Liver (tissue), 9 donors: ENCODE measurements around the gene MSI2. TPM values are rescaled to one million over a fixed set of nuclear protein-coding genes. Genes with fewer than 3 reads are reported as not detected.

Experiments used
- DNase-seq: peaks from one replicate; pipeline ENCODE4 v3.0.0-alpha.2; 2017; ENCODE audit warnings: low spot score
- H3K27ac ChIP-seq, 2 donors: one replicate each; pipeline ENCODE4 v1.7.0; 2013; ENCODE audit warnings: inconsistent platforms in 2 of 2, low read length in 2 of 2, control low read depth in 1 of 2, low read depth in 1 of 2, mild to moderate bottlenecking in 1 of 2
- H3K27me3 ChIP-seq, 4 donors: one replicate each; pipeline versions ENCODE4 v1.6.1 to v1.7.0; 2013; ENCODE audit warnings: low read length in 3 of 4, inconsistent platforms in 1 of 4, mild to moderate bottlenecking in 1 of 4, moderate library complexity in 1 of 4; ENCODE audit not compliant: control insufficient read depth in 4 of 4, insufficient read depth in 4 of 4
- H3K36me3 ChIP-seq, 4 donors: one replicate each; pipeline versions ENCODE4 v1.6.1 to v1.7.0; 2013; ENCODE audit warnings: low read length in 3 of 4, mild to moderate bottlenecking in 3 of 4, low read depth in 1 of 4, moderate library complexity in 1 of 4; ENCODE audit not compliant: control insufficient read depth in 4 of 4, insufficient read depth in 3 of 4
- H3K4me1 ChIP-seq, 4 donors: one replicate each; pipeline versions ENCODE4 v1.6.1 to v1.7.0; 2013; ENCODE audit warnings: low read length in 3 of 4, mild to moderate bottlenecking in 3 of 4, moderate library complexity in 1 of 4; ENCODE audit not compliant: control insufficient read depth in 4 of 4, insufficient read depth in 4 of 4
- H3K4me3 ChIP-seq, 3 donors: one replicate each; pipeline versions ENCODE4 v1.6.1 to v1.7.0; 2013; ENCODE audit warnings: low read length in 3 of 3, control low read depth in 1 of 3, low read depth in 1 of 3, mild to moderate bottlenecking in 1 of 3
- H3K9ac ChIP-seq, 2 donors: one replicate each; pipeline ENCODE4 v1.7.0; 2013; ENCODE audit warnings: low read length in 2 of 2, mild to moderate bottlenecking in 2 of 2, moderate library complexity in 2 of 2, control low read depth in 1 of 2, low read depth in 1 of 2
- H3K9me3 ChIP-seq, 4 donors: one replicate each; pipeline versions ENCODE4 v1.6.1 to v1.7.0; 2013; ENCODE audit warnings: low read length in 3 of 4; ENCODE audit not compliant: control insufficient read depth in 4 of 4
- EGR1 ChIP-seq, 2 donors: IDR thresholded peaks; 2 replicates each; pipeline ENCODE4 v1.6.1; 2016 to 2018; ENCODE audit warnings: antibody characterized with exemption in 2 of 2, low read depth in 2 of 2
- FOXA1 ChIP-seq: IDR thresholded peaks from 2 replicates; pipeline ENCODE4 v1.6.1; 2016; ENCODE audit warnings: antibody characterized with exemption
- FOXA2 ChIP-seq: IDR thresholded peaks from 2 replicates; pipeline ENCODE4 v1.6.1; 2016; ENCODE audit warnings: antibody characterized with exemption
- GABPA ChIP-seq, 2 donors: IDR thresholded peaks in 1 of 2; conservative IDR thresholded peaks in 1 of 2; 2 replicates each; pipeline ENCODE4 v1.6.1; 2016; ENCODE audit warnings: antibody characterized with exemption in 2 of 2, mild to moderate bottlenecking in 1 of 2, moderate library complexity in 1 of 2
- HNF4A ChIP-seq, 2 donors: conservative IDR thresholded peaks; 2 replicates each; pipeline ENCODE4 v1.6.1; 2016; ENCODE audit warnings: antibody characterized with exemption in 2 of 2, mild to moderate bottlenecking in 2 of 2
- JUND ChIP-seq, 2 donors: IDR thresholded peaks; 2 replicates each; pipeline ENCODE4 v1.6.1; 2016; ENCODE audit warnings: antibody characterized with exemption in 2 of 2
- NR2F2 ChIP-seq: IDR thresholded peaks from 2 replicates; pipeline ENCODE4 v1.6.1; 2016; ENCODE audit warnings: antibody characterized with exemption
- RAD21 ChIP-seq, 2 donors: IDR thresholded peaks; 2 replicates each; pipeline ENCODE4 v1.6.1; 2016; ENCODE audit warnings: antibody characterized with exemption in 2 of 2, mild to moderate bottlenecking in 2 of 2
- RXRA ChIP-seq, 2 donors: IDR thresholded peaks; 2 replicates each; pipeline ENCODE4 v1.6.1; 2017 to 2018; ENCODE audit warnings: antibody characterized with exemption in 2 of 2, mild to moderate bottlenecking in 1 of 2
- SP1 ChIP-seq: IDR thresholded peaks from 2 replicates; pipeline ENCODE4 v1.6.1; 2018; ENCODE audit warnings: antibody characterized with exemption, mild to moderate bottlenecking
- TAF1 ChIP-seq: conservative IDR thresholded peaks from 2 replicates; pipeline ENCODE4 v1.6.1; 2016; ENCODE audit warnings: antibody characterized with exemption, mild to moderate bottlenecking
- YY1 ChIP-seq: IDR thresholded peaks from 2 replicates; pipeline ENCODE4 v1.6.1; 2016; ENCODE audit warnings: antibody characterized with exemption, mild to moderate bottlenecking
- WGBS: extraction: QIAGEN DNeasy Blood & Tissue Kit; methylation state at CpG from one replicate; pipeline ENCODE4 v1.1.7; 2013; 5-methylcytosine and 5-hydroxymethylcytosine counted together
- polyA plus RNA-seq, 2 donors: library from polyadenylated mRNA; stranded (reverse) in 1 of 2; unstranded in 1 of 2; fragments of 200-250 nt in 1 of 2; fragments of >200 nt in 1 of 2; fragmentation: Nextera tagmentation in 1 of 2; extraction: Ambion mirVana in 1 of 2; gene quantifications; one replicate each; pipeline versions ENCODE4 v1.2.1 to v1.2.3, GENCODE V29; 2013 to 2015
- total RNA-seq, 2 donors: library from RNA; depleted of rRNA; stranded (reverse); fragments of >200 nt; gene quantifications; one replicate each; pipeline ENCODE4 v1.2.3, GENCODE V29; 2014
- TF ChIP-seq, protein P1 (sequence below): fragments of 150-350 bp; IDR thresholded peaks from 2 replicates; pipeline ENCODE4 v1.5.1; 2017; ENCODE audit warnings: improper control_type of control experiment, low read depth, low read length; ENCODE audit not compliant: missing input control
- TF ChIP-seq, protein P2 (sequence below): IDR thresholded peaks from 2 replicates; pipeline ENCODE4 v1.6.1; 2016; ENCODE audit warnings: antibody characterized with exemption, mild to moderate bottlenecking
- TF ChIP-seq, protein P3 (sequence below): IDR thresholded peaks from 2 replicates; pipeline ENCODE4 v1.6.1; 2016; ENCODE audit warnings: antibody characterized with exemption
- TF ChIP-seq, protein P4 (sequence below): IDR thresholded peaks from 2 replicates; pipeline ENCODE4 v1.6.1; 2016; ENCODE audit warnings: antibody characterized with exemption
- TF ChIP-seq, protein P5 (sequence below): IDR thresholded peaks from 2 replicates; pipeline ENCODE4 v1.6.1; 2016; ENCODE audit warnings: antibody characterized with exemption
- donor health status: healthy.
- donor health status: healthy.
- donor health status: healthy.
- donor health status: healthy.
- donor health status: healthy.

MSI2 gene
- total and polyA plus RNA-seq, 4 donors = 5.7 to 15.6 (median 9.2) TPM

DNA sequence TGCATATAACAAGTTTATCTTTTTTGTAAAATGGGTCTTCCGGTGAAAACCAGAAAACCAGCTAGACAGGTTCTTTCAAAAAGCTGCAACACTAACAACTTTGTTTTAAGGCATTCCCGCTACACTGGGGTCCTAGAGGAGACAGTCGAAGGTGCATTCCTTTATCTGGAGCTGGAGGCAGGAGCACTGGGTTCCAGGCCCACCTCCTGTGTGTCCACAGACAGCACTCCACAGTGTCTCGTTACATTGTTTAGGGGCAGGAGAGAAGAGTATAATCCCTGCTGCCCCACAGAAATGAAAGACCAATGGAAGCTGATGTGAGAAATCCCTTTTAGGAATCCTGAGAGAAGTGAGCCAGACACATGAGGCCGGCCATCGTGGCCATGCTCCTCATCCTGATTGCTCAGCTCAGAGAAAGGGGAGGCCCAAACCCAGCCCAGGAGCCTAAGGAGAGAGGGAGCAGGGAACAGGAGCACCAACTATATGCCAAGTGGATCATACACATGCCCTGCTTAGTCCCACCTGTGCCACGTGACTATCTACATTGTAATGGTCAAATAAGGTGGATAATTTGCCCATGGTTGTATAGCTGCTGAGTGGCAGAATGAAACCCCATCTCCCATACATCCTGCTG lies 429.3 kb downstream of the MSI2 start:
- DNase-seq = no peak
- Histone ChIP-seq H3K9ac (no peak overlapping the region), H3K27ac (no peak overlapping the region), H3K4me1 (no peaks in the 10 kb centered on the region), H3K4me3 (no peak overlapping the region), H3K27me3 (no peaks in the 10 kb centered on the region), H3K9me3 (no peaks in the 10 kb centered on the region), H3K36me3 (no peaks in the 10 kb centered on the region)
- 88% methylated on average over 7 of the region's 7 CpGs for WGBS
- no peak for TF ChIP-seq EGR1 (IDR thresholded peaks at IDR 0.05; ENCODE audit: low read depth in 2 of 2)
- TF ChIP-seq GABPA (IDR thresholded peaks at IDR 0.05 in 1 of 2, conservative IDR thresholded peaks at IDR 0.05 in 1 of 2) = no peak
- no peak for TF ChIP-seq NR2F2
- TF ChIP-seq RXRA (IDR thresholded peaks at IDR 0.05) = no peak
- TF ChIP-seq TAF1 = no peak
- TF ChIP-seq, protein P1, sequence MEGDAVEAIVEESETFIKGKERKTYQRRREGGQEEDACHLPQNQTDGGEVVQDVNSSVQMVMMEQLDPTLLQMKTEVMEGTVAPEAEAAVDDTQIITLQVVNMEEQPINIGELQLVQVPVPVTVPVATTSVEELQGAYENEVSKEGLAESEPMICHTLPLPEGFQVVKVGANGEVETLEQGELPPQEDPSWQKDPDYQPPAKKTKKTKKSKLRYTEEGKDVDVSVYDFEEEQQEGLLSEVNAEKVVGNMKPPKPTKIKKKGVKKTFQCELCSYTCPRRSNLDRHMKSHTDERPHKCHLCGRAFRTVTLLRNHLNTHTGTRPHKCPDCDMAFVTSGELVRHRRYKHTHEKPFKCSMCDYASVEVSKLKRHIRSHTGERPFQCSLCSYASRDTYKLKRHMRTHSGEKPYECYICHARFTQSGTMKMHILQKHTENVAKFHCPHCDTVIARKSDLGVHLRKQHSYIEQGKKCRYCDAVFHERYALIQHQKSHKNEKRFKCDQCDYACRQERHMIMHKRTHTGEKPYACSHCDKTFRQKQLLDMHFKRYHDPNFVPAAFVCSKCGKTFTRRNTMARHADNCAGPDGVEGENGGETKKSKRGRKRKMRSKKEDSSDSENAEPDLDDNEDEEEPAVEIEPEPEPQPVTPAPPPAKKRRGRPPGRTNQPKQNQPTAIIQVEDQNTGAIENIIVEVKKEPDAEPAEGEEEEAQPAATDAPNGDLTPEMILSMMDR = no peak
- TF ChIP-seq FOXA2 = no peak
- no peak for TF ChIP-seq YY1
- TF ChIP-seq, protein P2, sequence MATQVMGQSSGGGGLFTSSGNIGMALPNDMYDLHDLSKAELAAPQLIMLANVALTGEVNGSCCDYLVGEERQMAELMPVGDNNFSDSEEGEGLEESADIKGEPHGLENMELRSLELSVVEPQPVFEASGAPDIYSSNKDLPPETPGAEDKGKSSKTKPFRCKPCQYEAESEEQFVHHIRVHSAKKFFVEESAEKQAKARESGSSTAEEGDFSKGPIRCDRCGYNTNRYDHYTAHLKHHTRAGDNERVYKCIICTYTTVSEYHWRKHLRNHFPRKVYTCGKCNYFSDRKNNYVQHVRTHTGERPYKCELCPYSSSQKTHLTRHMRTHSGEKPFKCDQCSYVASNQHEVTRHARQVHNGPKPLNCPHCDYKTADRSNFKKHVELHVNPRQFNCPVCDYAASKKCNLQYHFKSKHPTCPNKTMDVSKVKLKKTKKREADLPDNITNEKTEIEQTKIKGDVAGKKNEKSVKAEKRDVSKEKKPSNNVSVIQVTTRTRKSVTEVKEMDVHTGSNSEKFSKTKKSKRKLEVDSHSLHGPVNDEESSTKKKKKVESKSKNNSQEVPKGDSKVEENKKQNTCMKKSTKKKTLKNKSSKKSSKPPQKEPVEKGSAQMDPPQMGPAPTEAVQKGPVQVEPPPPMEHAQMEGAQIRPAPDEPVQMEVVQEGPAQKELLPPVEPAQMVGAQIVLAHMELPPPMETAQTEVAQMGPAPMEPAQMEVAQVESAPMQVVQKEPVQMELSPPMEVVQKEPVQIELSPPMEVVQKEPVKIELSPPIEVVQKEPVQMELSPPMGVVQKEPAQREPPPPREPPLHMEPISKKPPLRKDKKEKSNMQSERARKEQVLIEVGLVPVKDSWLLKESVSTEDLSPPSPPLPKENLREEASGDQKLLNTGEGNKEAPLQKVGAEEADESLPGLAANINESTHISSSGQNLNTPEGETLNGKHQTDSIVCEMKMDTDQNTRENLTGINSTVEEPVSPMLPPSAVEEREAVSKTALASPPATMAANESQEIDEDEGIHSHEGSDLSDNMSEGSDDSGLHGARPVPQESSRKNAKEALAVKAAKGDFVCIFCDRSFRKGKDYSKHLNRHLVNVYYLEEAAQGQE = no peak
- no peak for TF ChIP-seq FOXA1
- no peak for TF ChIP-seq RAD21 (IDR thresholded peaks at IDR 0.05)

DNA sequence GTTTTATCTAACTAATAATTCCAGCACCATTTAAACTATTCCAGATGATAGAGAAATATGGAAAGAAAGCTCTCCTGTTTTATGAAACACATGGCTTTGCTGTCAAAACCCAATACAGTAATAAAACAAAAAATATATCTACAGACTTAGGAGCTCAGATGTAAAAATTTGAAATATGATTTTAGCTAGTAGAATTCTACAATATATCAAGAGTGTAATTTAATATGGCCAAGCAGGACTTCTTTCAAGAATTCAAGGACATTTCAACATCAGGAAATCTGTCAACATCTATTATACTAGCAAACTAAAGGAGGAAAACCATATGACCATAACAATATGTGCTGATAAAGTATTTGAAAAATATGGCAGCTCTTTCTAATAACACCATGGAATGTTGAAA lies 431.3 kb downstream of the MSI2 start:
- DNase-seq = no peak
- Histone ChIP-seq H3K27ac (no peak overlapping the region), H3K4me1 (no peaks in the 10 kb centered on the region), H3K4me3 (no peak overlapping the region), H3K27me3 (no peaks in the 10 kb centered on the region), H3K9me3 (no peaks in the 10 kb centered on the region), H3K36me3 (no peaks in the 10 kb centered on the region), H3K9ac (no peak overlapping the region)
- TF ChIP-seq TAF1 (no peak), JUND (IDR thresholded peaks at IDR 0.05) (no peak), HNF4A (conservative IDR thresholded peaks at IDR 0.05) (no peak), SP1 (no peak), RXRA (IDR thresholded peaks at IDR 0.05) (no peak)
- TF ChIP-seq, protein P3, sequence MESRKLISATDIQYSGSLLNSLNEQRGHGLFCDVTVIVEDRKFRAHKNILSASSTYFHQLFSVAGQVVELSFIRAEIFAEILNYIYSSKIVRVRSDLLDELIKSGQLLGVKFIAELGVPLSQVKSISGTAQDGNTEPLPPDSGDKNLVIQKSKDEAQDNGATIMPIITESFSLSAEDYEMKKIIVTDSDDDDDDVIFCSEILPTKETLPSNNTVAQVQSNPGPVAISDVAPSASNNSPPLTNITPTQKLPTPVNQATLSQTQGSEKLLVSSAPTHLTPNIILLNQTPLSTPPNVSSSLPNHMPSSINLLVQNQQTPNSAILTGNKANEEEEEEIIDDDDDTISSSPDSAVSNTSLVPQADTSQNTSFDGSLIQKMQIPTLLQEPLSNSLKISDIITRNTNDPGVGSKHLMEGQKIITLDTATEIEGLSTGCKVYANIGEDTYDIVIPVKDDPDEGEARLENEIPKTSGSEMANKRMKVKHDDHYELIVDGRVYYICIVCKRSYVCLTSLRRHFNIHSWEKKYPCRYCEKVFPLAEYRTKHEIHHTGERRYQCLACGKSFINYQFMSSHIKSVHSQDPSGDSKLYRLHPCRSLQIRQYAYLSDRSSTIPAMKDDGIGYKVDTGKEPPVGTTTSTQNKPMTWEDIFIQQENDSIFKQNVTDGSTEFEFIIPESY = no peak
- TF ChIP-seq, protein P4, sequence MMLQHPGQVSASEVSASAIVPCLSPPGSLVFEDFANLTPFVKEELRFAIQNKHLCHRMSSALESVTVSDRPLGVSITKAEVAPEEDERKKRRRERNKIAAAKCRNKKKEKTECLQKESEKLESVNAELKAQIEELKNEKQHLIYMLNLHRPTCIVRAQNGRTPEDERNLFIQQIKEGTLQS = no peak
- TF ChIP-seq, protein P5, sequence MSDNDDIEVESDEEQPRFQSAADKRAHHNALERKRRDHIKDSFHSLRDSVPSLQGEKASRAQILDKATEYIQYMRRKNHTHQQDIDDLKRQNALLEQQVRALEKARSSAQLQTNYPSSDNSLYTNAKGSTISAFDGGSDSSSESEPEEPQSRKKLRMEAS = no peak
